H1 (cell line): ENCODE measurements around the gene MAPK4. TPM values are rescaled to one million over a fixed set of nuclear protein-coding genes. Genes with fewer than 3 reads are reported as not detected.

Experiments used
- ATF3 ChIP-seq: IDR thresholded peaks from 2 replicates; pipeline ENCODE4 v1.6.1; 2011; ENCODE audit warnings: low read depth, mild to moderate bottlenecking, low read length; ENCODE audit not compliant: insufficient read depth
- GTF2F1 ChIP-seq: IDR thresholded peaks from 2 replicates; pipeline ENCODE4 v1.6.1; 2012; ENCODE audit warnings: low read depth, low read length, improper control_type of control experiment, borderline replicate concordance
- TCF12 ChIP-seq: IDR thresholded peaks from 2 replicates; pipeline ENCODE4 v1.6.1; 2011; ENCODE audit warnings: low read depth, mild to moderate bottlenecking, low read length
- polyA plus RNA-seq, 7 experiments: library from polyadenylated mRNA; depleted of rRNA in 3 of 7; stranded (reverse) in 5 of 7; unstranded in 2 of 7; fragments of >200 nt in 5 of 7; fragments of 200-250 nt in 2 of 7; gene quantifications; 1 replicate in 5 of 7; 2 replicates in 1 of 7; 4 replicates in 1 of 7; pipeline versions ENCODE4 v1.2.1 to v1.2.3, GENCODE V29; 2011 to 2013; ENCODE audit warnings: missing spikeins in 2 of 7, mixed read lengths in 2 of 7
- total RNA-seq: library from RNA; stranded (reverse); fragmentation: NEBNext Ultra II Directional; extraction: Animal tissue kit (Norgen Biotek cat#: 25700); gene quantifications from 2 replicates; pipeline ENCODE4 v1.2.1, GENCODE V29; 2021

Gene MAPK4
- total and polyA plus RNA-seq, 2 of the 8 experiments (the other 6 are each of a cell fraction or from before 2014, with no cell fraction given): 3.2 to 3.7 TPM

GRCh38 chr18:50633992-50634391 lies 74.1 kb downstream of the MAPK4 start (continued):
- no peak for TF ChIP-seq GTF2F1
- no peak for TF ChIP-seq TCF12
- TF ChIP-seq ATF3: no peak
